T-helper 17 cell (primary cell): Measurements from ENCODE around the gene RTEL1. TPM values are rescaled to one million over a fixed set of nuclear protein-coding genes. Genes with fewer than 3 reads are reported as not detected.
A peak's percentile ranks its signal among the peaks of the same experiment; 100 is the strongest.
"Not testable (repeated sequence)": the region's sequence is repeated elsewhere in the genome, so short reads cannot be mapped to it uniquely, and the experiment has no call there.

Experiments
- ATAC-seq: fragments of 150-1000 bp; cut with Tn5 transposase; 2 replicates; pipeline ENCODE4 v1.10.0; 2021; ENCODE audit warnings: mild to moderate bottlenecking, moderate library complexity
- DNase-seq, 3 donors: peaks; one replicate each; pipeline versions ENCODE4 v3.0.0 to v3.0.0-alpha.2; 2020 to 2021
- H3K9me3 ChIP-seq: one replicate; pipeline ENCODE4 v1.7.0; 2013; ENCODE audit warnings: low read length, mild to moderate bottlenecking; ENCODE audit not compliant: control insufficient read depth, poor library complexity, severe bottlenecking
- H3K27ac Mint-ChIP-seq: one replicate; pipeline ENCODE4 v1.8.0; 2022; ENCODE audit warnings: mild to moderate bottlenecking, moderate library complexity, mixed read lengths
- H3K27me3 Mint-ChIP-seq: one replicate; pipeline ENCODE4 v1.8.0; 2022; ENCODE audit warnings: mixed read lengths
- H3K36me3 Mint-ChIP-seq: one replicate; pipeline ENCODE4 v1.8.0; 2022; ENCODE audit warnings: low read depth, mixed read lengths
- H3K4me1 Mint-ChIP-seq: one replicate; pipeline ENCODE4 v1.8.0; 2022; ENCODE audit warnings: mild to moderate bottlenecking, mixed read lengths
- H3K4me3 Mint-ChIP-seq: one replicate; pipeline ENCODE4 v1.8.0; 2022; ENCODE audit warnings: mild to moderate bottlenecking, moderate library complexity, mixed read lengths
- total RNA-seq, 4 donors: library from RNA in 2 of 4; stranded (reverse) in 2 of 4; gene quantifications; one replicate each; pipeline ENCODE4 v1.2.3 and lab custom pipeline; 2022 to 2026

Gene RTEL1
- total RNA-seq, 2 donors from 2014 or later, result 30.7 to 35.0 TPM

DNA sequence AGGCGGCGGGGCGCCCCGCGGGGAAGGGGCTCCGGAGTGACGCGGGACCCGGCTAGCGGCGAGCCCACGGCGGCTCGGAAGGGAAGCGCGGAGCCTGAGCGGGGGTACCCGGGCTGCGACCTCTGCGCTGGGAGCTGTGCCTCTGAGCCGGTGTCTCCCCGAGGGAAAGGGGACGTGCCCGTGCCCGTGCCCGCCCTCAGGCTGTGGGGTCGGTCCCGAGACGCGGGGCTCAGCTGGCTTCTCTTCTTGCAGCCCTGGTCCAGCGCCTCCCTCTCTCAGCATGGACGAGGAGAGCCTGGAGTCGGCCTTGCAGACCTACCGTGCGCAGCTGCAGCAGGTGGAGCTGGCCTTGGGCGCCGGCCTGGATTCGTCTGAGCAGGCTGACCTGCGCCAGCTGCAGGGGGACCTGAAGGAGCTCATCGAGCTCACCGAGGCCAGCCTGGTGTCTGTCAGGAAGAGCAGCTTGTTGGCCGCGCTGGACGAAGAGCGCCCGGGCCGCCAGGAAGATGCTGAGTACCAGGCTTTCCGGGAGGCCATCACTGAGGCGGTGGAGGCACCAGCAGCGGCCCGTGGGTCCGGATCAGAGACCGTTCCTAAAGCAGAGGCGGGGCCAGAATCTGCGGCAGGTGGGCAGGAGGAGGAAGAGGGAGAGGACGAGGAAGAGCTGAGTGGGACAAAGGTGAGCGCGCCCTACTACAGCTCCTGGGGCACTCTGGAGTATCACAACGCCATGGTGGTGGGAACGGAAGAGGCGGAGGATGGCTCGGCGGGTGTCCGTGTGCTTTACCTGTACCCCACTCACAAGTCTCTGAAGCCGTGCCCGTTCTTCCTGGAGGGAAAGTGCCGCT, 50.4 kb downstream of the RTEL1 start:
- no peaks in the 10 kb centered on the region for H3K27me3 Mint-ChIP-seq
- H3K4me3 Mint-ChIP-seq, result peak overlapping the region; percentile 89
- no peak for ATAC-seq
- H3K36me3 Mint-ChIP-seq, result peaks cover 3% of the 10 kb centered on the region
- no peaks in the 10 kb centered on the region for H3K9me3 ChIP-seq
- peaks cover 26% of the 10 kb centered on the region for H3K4me1 Mint-ChIP-seq
- DNase-seq, result no peak
- peak overlapping the region; percentile 73 for H3K27ac Mint-ChIP-seq

DNA sequence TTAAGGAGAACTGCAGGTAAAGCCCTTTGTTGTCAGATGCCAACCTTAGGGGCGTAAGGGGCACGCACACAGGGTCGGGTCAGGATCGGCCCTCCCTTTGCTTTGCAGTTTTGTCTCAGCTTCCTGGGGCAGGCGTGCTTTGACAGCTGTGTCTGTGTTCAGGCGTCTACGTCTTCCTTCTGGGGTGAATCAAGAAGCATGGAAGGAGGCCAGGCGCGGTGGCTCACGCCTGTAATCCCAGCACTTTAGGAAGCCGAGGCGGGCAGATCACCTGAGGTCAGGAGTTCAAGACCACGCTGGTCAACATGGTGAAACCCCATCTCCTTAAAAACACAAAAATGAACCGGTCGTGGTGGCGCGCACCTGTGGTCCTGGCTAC, 51.0 kb downstream of the RTEL1 start:
- ATAC-seq (no peak), DNase-seq (no peak)
- Mint-ChIP-seq H3K4me3 (peak overlapping the region; percentile 89), H3K36me3 (peaks cover 3% of the 10 kb centered on the region), H3K4me1 (peaks cover 26% of the 10 kb centered on the region), H3K27me3 (no peaks in the 10 kb centered on the region), H3K27ac (peak overlapping the region; percentile 73)
- no peaks in the 10 kb centered on the region for H3K9me3 ChIP-seq

DNA sequence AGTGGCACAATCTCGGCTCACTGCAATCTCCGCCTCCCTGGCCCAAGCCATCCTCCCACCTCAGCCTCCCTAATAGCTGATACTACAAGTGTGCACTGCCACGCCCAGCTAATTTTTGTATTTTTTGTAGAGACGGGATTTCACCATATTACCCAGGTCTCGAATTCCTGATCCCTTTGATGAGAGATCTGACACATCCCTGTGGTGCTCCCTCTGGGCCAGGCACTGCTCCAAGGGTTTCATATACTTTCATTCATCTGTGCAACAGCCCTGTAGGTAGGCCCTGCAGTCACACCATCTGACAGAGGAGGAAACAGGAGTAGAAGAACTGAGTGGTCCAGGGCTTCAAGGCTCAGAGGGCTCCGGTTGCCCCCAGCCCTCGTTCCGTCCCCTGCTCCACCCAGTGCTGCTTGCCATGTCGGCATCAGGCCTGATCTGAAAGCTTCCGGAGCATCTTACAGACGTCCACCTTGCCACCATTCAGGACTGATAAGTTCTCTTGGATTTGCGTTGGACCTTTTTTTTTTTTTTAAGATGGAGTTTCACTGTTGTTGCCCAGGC, 53.1 kb downstream of the RTEL1 start:
- ATAC-seq (no peak), DNase-seq (no peak)
- H3K9me3 ChIP-seq, result peaks cover 4% of the 10 kb centered on the region
- peak overlapping the region; percentile 24 for H3K27ac Mint-ChIP-seq
- H3K27me3 Mint-ChIP-seq, result no peaks in the 10 kb centered on the region
- peaks cover 27% of the 10 kb centered on the region for H3K4me1 Mint-ChIP-seq
- peaks cover 5% of the 10 kb centered on the region for H3K36me3 Mint-ChIP-seq
- peak overlapping the region; percentile 64 for H3K4me3 Mint-ChIP-seq

DNA sequence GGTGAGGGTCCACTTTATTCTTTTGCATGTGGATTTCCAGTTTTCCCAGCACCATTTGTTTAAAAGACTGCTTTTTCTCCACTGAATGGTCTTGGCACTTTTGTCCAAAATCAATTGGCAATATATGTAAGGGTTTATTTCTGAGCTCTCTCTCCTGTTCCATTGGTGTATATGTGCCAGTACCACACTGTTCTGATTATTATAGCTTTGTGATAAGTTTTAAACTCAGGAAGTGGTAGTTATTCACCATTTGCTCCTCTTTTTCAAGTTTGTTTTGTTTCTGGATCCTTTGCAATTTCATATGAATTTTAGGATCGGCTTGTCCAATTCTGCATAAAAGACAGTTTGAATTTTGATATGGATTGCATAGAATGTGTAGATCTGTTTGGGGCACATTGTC, 54.1 kb downstream of the RTEL1 start:
- H3K27me3 Mint-ChIP-seq, result no peaks in the 10 kb centered on the region
- no peak for ATAC-seq
- H3K4me3 Mint-ChIP-seq, result peak overlapping the region; percentile 2
- H3K4me1 Mint-ChIP-seq, result peaks cover 26% of the 10 kb centered on the region
- peaks cover 5% of the 10 kb centered on the region for H3K36me3 Mint-ChIP-seq
- DNase-seq, result no peak
- peaks cover 4% of the 10 kb centered on the region for H3K9me3 ChIP-seq
- H3K27ac Mint-ChIP-seq, result no peak overlapping the region

DNA sequence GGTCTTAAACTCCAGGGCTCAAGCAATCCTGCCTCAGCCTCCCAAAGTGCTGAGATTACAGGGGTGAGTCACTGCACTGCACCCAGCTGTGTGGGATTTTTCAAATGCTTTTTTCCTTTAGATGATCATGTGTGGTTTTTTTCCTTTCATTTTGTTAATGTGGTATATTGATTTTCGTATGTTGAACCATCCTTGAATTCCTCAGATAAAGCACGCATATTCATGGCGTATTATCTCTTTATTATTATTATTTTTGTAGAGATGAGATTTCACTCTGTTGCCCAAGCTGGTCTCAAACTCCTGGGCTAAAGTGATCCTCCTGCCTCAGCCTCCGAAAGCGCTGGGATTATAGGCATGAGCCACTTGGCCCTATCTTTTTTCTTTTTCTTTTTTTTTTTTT, 56.7 kb downstream of the RTEL1 start:
- DNase-seq, result no peak
- H3K27ac Mint-ChIP-seq, result no peak overlapping the region
- H3K27me3 Mint-ChIP-seq, result no peaks in the 10 kb centered on the region
- H3K4me1 Mint-ChIP-seq, result peaks cover 23% of the 10 kb centered on the region
- no peak overlapping the region for H3K4me3 Mint-ChIP-seq
- ATAC-seq, result no peak
- H3K36me3 Mint-ChIP-seq, result peaks cover 12% of the 10 kb centered on the region
- peaks cover 4% of the 10 kb centered on the region for H3K9me3 ChIP-seq

DNA sequence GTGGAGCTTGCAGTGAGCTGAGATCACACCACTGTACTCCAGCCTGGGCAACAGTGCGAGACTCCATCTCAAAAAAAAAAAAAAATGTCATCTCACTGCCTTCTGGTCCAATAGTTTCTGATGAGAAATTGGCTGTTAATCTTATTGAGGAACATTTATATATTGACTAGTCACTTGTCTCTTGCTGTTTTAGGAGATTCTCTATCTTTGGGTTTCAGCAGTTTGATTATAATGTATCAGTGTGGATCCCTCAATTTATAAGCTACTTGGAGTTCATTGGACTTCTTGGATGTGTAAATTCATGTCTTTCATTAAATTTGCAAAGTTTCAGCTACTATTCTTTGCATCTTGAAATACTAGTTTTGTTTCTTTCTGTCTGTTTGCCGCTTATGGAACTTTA, 60.9 kb downstream of the RTEL1 start:
- no peak for ATAC-seq
- peaks cover 4% of the 10 kb centered on the region for H3K9me3 ChIP-seq
- Mint-ChIP-seq H3K27me3 (no peaks in the 10 kb centered on the region), H3K36me3 (peaks cover 14% of the 10 kb centered on the region), H3K4me1 (peaks cover 25% of the 10 kb centered on the region), H3K4me3 (no peak overlapping the region), H3K27ac (no peak overlapping the region)
- DNase-seq, result no peak

DNA sequence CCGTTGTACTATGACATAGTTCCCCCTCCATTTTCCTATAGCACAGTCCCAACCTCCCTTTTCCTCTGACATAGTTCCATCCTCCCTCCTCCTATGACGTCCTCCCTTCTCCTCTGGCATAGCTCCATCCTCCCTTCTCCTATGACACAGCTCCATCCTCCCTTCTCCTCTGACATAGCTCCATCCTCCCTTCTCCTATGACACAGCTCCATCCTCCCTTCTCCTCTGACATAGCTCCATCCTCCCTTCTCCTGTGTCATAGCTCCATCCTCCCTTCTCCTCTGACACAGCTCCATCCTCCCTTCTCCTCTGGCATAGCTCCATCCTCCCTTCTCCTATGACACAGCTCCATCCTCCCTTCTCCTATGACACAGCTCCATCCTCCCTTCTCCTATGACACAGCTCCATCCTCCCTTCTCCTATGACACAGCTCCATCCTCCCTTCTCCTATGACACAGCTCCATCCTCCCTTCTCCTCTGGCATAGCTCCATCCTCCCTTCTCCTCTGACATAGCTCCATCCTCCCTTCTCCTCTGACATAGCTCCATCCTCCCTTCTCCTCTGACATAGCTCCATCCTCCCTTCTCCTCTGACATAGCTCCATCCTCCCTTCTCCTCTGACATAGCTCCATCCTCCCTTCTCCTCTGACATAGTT, 65.0 kb downstream of the RTEL1 start:
- not testable (repeated sequence) for H3K9me3 ChIP-seq, H3K36me3 Mint-ChIP-seq, ATAC-seq, DNase-seq, H3K4me3 Mint-ChIP-seq, H3K27me3 Mint-ChIP-seq
- Mint-ChIP-seq H3K4me1 (peaks cover 18% of the 10 kb centered on the region), H3K27ac (peak overlapping the region; percentile 69)

DNA sequence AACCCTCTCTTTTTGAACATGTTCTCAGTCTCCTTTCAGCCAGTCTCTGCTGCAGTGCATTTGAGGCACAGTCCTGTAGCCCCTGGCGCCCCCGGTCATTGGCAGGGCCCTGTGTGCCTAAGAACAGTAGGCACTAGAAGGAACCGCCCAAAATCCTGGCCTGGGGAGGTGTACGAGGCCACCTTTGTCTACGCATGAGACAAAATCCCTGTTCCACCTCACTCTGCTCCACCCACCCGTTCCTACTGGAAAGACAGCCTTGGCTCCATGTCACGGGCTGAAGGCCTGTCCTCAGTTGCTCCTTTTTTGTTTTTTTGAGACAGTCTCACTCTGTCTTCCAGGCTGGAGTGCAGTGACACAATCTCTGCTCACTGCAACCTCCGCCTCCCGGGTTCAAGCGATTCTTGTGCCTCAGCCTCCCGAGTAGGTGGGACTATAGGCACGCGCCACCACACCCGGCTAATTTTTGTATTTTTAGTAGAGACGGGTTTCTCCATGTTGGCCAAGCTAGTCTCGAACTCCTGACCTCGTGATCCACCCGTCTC, 72.1 kb downstream of the RTEL1 start:
- H3K36me3 Mint-ChIP-seq, H3K4me3 Mint-ChIP-seq, H3K9me3 ChIP-seq, DNase-seq, ATAC-seq, H3K27ac Mint-ChIP-seq, H3K27me3 Mint-ChIP-seq: not testable (repeated sequence)
- H3K4me1 Mint-ChIP-seq, result peaks cover 22% of the 10 kb centered on the region

DNA sequence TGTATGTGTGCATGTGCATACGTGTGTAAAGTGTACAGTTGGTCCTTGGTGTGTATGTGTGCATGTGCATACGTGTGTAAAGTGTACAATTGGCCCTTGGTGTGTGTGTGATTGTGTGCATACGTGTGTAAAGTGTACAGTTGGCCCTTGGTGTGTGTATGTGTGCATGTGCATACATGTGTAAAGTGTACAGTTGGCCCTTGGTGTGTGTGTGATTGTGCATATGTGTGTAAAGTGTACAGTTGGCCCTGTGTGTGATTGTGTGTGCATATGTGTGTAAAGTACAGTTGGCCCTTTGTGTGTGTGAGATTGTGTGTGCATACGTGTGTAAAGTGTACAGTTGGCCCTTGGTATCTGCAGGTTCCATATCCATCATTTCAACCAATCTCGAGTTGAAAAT, 73.3 kb downstream of the RTEL1 start:
- H3K27ac Mint-ChIP-seq, result no peak overlapping the region
- no peak for DNase-seq
- peaks cover 33% of the 10 kb centered on the region for H3K4me1 Mint-ChIP-seq
- no peak overlapping the region for H3K4me3 Mint-ChIP-seq
- no peaks in the 10 kb centered on the region for H3K9me3 ChIP-seq
- ATAC-seq, result no peak
- no peaks in the 10 kb centered on the region for H3K27me3 Mint-ChIP-seq
- H3K36me3 Mint-ChIP-seq, result peaks cover 3% of the 10 kb centered on the region

DNA sequence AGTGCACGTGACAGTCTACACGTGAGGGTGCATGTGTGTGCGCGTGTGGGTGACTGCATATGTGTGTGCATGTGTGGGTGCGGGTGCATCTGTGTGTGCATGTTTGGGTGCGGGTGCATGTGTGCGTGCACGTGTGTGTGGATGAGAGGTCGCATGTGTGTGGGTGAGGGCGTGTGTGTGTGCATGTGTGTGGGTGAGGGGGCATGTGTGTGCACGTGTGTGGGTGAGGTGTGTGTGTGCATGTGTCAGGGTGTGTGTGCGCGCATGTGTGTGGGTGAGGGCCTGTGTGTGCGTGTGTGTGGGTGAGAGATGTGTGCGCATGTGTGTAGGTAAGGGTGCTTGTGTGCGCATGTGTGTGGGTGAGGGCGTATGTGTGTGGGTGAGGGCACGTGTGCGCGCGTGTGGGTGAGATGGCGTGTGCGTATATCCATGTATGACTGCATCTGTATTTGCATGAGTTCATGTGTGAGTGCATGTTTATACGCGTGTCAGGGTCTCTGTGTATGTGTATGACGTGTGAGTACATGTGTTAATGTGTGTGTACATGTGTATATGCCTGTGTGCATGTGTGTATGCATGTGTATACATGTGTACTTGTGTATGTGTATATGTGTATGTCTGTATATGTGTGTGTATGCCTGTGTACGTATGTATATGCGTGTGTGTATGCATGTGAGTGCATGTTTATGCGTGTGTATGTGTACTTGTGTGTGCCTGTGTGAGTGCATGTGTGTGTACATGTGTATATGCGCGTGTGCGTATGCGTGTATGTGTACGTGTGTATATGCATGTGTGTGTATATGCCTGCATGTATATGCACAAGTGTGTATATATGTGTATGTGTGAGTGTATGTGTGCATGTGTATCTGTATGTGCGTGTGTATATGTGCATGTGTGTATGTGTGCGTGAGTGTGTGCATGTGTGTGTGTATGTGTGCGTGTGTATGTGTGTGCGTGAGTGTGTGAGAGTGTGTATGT, 74.3 kb downstream of the RTEL1 start:
- Mint-ChIP-seq H3K36me3 (peaks cover 3% of the 10 kb centered on the region), H3K27ac (no peak overlapping the region)

DNA sequence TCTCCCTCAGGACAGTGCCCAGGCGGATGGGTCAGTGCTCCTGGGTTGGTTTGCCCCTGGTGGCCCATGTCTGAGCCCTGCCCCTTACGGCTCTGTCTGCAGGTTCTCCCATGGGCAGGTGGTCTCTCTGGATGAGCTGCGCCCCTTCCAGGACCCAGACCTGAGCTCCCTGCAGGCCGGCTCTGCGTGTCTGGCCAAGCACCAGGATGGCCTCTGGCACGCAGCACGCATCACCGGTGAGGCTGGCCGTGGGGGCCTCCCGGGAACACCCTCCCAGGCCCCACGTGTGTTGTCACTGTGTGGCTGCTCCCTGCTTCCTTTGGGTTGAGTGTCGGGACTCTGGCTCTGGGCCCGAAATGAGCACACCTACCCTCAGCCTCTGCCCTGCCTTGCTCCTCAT, 75.0 kb downstream of the RTEL1 start:
- no peak overlapping the region for H3K27ac Mint-ChIP-seq
- no peak for DNase-seq
- H3K4me1 Mint-ChIP-seq, result peaks cover 28% of the 10 kb centered on the region
- H3K4me3 Mint-ChIP-seq, result no peak overlapping the region
- ATAC-seq, result no peak
- no peaks in the 10 kb centered on the region for H3K9me3 ChIP-seq
- peaks cover 3% of the 10 kb centered on the region for H3K36me3 Mint-ChIP-seq
- no peaks in the 10 kb centered on the region for H3K27me3 Mint-ChIP-seq

More for the DNA sequence above, 74.3 kb downstream of the RTEL1 start:
- Mint-ChIP-seq H3K27me3 (no peaks in the 10 kb centered on the region), H3K4me3 (no peak overlapping the region), H3K4me1 (peaks cover 31% of the 10 kb centered on the region)
- ATAC-seq, result no peak
- H3K9me3 ChIP-seq, result no peaks in the 10 kb centered on the region
- DNase-seq, result no peak

DNA sequence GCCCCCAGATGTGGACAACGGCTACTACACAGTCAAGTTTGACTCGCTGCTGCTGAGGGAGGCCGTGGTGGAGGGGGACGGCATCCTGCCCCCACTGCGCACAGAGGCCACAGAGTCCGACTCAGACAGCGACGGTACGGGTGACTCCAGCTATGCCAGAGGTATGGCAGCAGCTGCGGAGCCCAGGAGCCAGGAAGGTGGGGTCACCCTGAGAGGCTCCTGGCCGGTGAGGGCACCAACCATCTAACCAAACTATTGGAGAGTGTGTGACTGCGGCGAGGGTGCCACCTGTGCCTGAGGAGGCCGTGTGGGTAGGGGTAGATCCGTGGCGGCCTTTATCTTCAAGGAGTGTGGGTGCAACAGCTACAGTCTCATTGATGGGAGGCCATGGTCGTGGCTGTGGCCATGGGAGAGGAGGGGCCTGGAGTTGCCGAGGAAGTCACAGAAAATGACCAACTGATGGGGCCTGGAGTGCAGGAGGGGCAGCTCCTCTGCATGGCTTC, 75.5 kb downstream of the RTEL1 start:
- Mint-ChIP-seq H3K27me3 (no peaks in the 10 kb centered on the region), H3K36me3 (peaks cover 3% of the 10 kb centered on the region), H3K4me3 (no peak overlapping the region), H3K27ac (peak overlapping the region; percentile 35), H3K4me1 (peaks cover 23% of the 10 kb centered on the region)
- DNase-seq, result no peak
- H3K9me3 ChIP-seq, result no peaks in the 10 kb centered on the region
- no peak for ATAC-seq
